Neural cell (in vitro differentiated cells): Measurements from ENCODE around the gene CSH2.
"Not testable (repeated sequence)": the region's sequence is repeated elsewhere in the genome, so short reads cannot be mapped to it uniquely, and the experiment has no call there.

Experiments used
- CTCF ChIP-seq: fragments of 450-650 bp; IDR thresholded peaks from 2 replicates; pipeline ENCODE4 v1.5.1; 2014; ENCODE audit warnings: antibody characterized with exemption, mild to moderate bottlenecking, moderate library complexity; ENCODE audit not compliant: poor library complexity, severe bottlenecking
- EP300 ChIP-seq: fragments of 450-650 bp; conservative IDR thresholded peaks from 2 replicates; pipeline ENCODE4 v1.6.1; 2014; ENCODE audit warnings: antibody characterized with exemption, mild to moderate bottlenecking, moderate library complexity; ENCODE audit not compliant: poor library complexity, severe bottlenecking
- EZH2 ChIP-seq: fragments of 200-600, 300-800 bp; shearing (Covaris generic), sonication (generic); IDR thresholded peaks from 2 replicates; pipeline ENCODE4 v1.6.1; 2014; ENCODE audit warnings: antibody characterized with exemption, low read length, borderline replicate concordance, mild to moderate bottlenecking; ENCODE audit not compliant: insufficient read depth, poor library complexity, severe bottlenecking
- POLR2AphosphoS5 ChIP-seq: IDR thresholded peaks from 2 replicates; pipeline ENCODE4 v1.6.1; 2012
- RAD21 ChIP-seq: fragments of 450-650 bp; conservative IDR thresholded peaks from 2 replicates; pipeline ENCODE4 v1.6.1; 2014; ENCODE audit warnings: antibody characterized with exemption, mild to moderate bottlenecking, moderate library complexity
- REST ChIP-seq: IDR thresholded peaks from 2 replicates; pipeline ENCODE4 v1.6.1; 2012; ENCODE audit warnings: borderline replicate concordance

- TF ChIP-seq EZH2, EP300, CTCF, POLR2AphosphoS5, RAD21, REST: not testable (repeated sequence)
These were observed 9.2 kb upstream of the CSH2 start for GRCh38 chr17:63882626-63883126.
